Activated CD4-positive, alpha-beta T cell treated with anti-CD3 and anti-CD28 coated beads for 24 hours (primary cell): ENCODE data around the gene PTCHD4.

Source experiments
- DNase-seq, 2 donors: peaks; one replicate each; pipeline ENCODE4 v3.0.0-alpha.2; 2020; ENCODE audit warnings: low read depth in 2 of 2

The PTCHD4 gene

DNA sequence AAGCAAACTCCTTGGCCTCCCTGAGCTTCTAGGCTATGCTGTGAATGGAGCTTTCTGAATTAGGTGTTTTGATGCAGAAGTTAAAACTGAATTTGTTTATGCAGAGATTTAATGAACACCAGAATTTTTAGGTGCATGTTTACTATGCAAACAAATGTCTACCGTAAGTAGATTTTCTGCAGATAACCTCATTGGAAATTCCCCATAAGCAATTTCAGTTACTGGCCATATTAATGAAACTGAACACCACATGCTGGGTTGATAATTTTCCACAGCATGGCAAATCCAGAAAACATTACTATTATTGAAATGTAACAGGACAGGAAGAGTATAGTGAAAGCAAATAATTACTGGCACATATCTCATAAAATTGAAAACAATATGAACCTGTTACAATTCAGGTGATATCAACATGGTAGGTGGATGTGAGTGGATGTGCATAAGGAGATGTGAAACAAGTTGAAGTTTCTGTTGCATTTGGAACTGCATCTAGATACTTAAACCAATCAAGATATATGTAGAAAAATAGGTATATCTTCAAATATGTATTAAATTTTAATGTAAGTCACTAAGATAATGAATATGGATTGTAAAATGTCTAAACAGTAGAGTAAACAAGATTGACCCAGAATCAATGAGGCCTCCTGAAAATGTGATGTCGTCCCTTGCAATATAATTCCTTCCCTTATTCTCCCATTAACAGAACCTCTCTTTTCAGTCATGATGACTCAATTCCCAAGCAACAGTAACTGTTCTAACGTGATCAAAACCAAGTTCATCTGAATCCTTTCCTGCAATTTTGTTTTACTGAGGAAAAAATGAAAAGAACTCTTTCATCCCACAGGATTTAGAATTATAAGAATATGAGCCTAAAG lies 11.0 kb downstream of the PTCHD4 start:
- no peak for DNase-seq

DNA sequence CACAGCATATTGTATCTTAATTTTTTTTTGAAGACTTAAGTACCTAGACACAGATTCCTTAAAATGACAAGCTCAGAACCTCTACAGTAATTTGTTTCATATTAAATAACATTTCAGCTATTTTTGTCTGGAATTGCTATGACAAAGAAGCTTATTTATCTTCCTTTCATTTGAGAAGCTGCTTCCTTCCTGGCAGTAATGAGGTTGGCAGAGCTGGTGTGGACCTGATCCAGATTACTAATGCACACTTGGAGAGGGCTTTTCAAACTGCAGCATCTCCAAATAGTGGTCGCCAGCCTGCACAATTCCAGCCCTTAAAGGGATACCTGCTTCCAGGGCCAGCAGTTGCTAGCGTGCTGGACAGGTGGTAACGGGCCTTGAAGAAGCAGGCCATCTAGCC lies 12.1 kb downstream of the PTCHD4 start:
- DNase-seq: no peak

DNA sequence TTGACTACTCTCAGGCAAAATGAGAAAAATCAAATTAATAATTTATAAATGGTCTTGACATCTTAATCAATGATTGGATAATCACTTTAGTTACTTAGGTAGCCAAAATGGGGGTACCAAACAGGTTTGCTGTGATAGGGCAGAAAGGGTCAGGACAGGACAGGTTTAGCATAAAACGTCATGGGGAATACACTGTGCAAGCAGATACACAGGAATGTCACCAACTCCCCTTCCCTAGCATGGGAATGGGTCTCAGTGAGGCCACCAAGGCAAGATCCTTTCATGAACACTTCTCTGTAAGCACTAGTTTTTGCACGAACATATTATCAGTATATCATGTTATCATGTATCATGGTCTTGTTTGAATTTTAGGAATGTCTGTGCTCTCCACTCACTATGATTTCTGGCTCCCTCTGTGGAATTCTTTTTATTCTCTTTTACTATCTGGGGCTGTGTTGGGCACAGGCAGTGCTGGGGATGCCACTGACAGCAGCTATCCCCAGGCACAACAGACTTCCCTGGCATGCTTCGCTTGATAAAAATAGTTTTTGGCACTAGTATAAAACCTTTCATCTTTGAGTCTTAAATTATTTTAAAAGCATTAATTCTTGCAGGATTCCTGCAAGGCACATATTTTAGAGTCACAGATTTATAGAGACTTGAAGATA lies 18.3 kb downstream of the PTCHD4 start:
- DNase-seq: no peak

DNA sequence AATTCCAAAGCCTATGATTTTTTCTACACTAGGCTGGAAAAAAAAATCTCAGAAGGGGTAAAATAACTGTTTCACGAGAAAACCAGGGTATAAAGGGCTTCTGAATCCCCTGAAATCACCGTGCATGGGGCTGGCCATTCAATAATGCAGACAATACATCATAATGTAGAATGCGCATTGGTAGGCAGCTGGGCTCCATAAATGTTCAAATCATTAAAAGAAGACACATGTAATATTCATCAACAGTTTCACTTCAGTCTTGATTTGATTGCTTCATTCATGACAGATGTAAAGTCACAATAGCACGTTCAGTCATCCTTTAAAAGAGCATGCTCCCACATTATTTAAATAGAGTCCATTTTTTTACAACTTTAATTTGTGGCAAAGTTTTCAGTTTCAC lies 20.5 kb downstream of the PTCHD4 start:
- no peak for DNase-seq

DNA sequence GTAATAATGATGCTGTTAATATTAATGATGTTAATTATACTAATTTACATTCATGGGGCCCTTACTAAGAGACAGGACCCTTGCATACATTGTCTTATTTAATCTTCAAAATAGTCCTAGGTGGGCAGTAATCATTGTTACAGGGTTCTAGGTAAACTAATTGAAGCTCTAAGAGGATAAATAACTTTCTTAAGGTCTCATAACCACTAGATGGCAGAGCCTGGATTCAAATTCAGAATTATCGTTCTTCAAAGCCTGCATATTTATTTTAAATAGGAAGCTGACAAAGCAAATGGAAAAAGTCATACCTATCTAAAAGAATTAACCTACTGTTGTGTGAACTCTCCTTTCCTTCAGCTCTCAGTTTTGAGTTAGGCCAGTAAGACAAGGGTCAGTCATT lies 23.5 kb downstream of the PTCHD4 start:
- no peak for DNase-seq

DNA sequence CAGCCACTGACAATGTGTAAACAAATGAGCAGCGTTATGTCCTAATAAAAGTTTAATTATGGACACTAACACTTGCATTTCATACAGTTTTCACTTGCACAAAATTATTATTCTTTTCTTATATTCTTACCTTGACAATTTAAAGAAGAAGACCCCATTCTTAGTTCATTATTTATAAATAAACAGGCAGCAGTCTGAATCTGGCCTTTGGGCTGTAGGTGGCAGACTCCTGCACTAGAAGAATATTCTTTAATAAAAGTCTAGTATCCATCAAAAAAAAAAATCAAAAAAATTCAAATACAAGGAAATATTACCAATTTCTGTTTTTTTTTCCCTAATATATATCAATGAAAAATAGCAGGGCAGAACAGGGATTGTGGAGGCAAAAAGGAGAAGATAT lies 24.8 kb downstream of the PTCHD4 start:
- no peak for DNase-seq

DNA sequence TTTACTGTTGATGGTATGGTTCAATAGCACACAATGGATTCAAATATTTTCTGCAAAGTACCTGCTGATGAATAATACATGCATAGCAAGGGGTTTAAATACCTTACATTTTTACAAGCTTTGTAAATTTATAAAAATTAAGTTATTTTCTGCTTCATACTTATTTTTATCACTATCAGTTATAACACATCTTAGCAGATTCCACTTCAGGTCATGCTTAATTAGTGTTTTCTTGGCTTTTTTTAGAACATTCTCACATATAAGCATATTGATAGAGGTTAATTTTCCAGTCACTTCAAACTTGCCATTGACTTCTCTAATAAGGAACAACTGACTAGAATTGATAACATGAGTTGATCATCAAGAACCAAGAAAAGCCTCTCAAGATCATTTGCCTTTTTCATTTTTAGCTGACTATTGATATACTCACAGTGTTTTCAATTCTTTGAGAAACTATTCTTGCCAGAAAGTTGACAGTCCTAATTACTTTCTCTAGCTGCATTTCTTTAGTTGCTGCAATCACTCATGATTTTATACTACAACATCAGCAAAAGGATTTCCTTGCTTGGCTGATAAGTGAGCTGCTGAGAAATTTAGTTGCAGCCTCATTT lies 25.8 kb downstream of the PTCHD4 start:
- DNase-seq: no peak

DNA sequence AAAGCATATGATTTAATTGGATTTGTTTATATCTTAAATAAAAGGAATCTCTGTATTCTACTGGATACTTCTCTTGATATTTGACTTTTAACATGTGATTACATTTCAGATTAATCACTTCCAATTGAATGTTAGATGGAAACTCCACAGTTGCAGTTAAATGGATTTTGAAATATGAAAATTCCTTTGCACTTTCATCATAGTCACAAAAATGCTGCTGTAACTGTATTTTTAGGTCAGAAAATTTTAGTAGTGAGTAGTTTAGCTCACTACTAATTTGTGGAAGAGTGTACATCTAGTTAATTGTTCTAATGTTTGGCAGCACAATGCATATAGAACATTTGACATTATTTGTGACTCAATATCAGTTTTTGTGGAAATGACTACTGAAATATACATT lies 26.8 kb downstream of the PTCHD4 start:
- DNase-seq: no peak

DNA sequence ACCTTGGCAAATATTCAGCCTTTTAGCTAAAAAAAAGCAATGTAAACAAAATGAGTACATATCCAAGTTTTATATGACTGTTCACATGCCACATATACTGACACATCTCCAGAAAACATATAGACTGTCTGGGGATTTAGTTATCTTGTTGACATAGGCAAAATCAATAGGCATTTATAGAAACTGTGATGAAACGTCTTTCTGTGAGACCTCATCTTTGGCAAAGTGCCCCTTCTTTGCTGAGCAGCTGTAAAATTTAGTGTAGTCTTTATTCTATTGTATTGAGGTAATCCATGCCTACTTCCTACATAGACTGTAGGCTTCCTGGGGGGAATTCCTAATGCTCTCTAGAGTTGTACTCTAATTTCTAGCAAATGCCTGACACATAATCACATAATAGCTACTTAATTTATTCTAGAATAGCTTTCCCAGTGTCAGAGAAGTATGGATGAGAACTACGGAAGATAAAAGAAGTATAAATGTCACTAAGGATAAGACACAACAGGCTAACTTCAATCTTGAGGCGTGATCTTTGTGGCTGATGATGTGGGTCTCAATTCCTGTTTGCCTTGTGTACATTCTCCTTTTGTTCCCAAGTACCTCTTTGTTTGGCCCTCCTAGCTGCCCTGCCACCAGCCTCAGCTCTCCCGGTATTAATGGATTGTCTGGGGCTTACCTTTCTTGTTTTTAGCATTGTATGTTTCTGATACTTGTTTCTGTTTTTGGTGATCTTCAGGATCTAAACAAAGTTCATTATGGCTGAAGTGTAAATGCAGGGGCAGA lies 30.6 kb downstream of the PTCHD4 start:
- DNase-seq: no peak

DNA sequence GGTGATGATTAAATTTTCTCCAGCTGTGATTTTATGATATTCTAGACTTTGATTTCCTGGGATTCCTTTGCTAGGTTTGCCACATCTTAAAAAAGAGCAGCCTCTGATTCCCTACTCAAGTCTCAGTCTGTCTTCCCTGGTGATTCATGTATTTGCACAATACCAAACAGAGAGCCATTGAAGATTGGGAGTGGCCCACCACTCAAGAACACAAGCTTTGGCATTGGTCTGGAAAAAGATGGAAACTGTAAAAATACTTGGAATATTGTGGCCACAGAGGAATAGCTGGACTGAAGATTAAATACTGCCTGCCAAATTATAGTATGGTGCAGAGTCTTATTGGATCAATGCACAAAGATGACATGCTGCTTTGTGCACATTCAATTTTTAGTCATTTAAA lies 32.9 kb downstream of the PTCHD4 start:
- no peak for DNase-seq

DNA sequence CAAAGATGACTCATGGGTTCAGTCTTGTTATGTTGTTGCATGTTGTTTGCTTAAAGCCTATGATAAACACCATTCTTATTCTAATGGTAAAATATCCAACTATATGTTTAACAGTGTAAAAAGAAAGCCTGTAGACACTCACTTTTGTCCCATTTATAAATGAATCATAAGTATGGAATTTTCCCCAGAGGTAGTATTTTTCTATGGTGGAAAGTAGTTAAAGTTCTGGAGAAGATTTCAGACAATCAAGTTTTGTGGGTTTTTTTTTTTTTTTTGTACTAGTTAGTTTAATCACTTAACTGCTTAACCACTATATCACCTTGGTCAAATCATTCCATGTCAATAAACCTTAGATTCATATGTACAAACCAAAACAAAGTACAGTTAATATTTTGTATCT lies 35.8 kb downstream of the PTCHD4 start:
- no peak for DNase-seq

DNA sequence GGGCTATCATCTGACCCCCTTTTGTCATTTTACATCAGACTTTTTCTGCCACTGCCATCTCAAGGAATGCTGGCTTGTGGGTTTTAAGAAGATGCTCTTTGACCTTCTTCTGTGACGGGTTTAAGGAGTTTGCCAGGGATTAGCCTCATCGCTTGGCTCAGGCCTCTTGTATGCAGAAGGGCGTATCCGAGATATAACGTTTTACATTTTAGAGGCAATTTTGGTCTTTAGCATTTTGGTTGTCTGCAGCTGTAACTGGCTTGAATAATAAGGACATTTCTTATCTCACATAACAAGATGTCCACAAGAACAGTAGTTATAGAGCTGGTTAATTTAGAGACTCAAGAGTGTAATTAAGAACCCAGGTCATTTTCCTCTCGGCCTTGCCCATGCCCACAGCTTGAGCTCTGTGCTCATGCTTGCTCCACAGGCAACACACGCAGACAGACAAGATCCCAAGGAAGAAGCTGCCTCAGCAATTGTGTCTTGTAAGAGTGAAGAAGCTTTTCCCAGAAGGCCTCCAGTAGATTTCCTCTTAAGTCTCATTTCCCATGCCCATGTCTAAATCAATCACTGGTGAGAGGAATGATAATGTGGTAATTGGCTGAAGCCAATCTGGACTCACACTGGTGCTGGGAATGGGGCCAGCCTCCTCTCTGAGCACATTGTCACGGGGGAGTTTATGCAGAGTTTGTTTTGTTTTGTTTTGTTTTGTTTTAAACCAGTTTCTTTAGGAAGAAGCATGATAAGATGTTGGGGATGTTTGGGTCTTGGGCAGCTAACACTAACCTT lies 36.8 kb downstream of the PTCHD4 start:
- no peak for DNase-seq

DNA sequence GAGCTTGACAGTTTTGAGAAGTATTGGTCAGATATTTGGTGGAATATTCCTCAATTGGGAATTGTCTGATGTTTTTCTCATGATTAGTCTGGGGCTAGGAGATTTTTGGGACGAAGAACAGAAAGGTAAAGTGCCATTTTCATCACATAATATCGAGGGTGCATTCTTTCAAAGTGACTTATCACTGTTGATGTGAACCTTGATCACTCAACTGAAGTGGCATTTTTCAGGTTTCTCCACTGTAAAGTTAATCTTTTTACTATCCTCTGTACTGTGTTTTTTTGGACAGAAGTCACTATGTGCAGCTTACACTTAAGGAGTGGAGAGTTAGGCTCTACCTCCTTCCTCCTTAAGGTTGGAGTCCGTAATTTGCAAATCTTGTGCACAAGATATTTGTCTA lies 39.2 kb downstream of the PTCHD4 start:
- no peak for DNase-seq

DNA sequence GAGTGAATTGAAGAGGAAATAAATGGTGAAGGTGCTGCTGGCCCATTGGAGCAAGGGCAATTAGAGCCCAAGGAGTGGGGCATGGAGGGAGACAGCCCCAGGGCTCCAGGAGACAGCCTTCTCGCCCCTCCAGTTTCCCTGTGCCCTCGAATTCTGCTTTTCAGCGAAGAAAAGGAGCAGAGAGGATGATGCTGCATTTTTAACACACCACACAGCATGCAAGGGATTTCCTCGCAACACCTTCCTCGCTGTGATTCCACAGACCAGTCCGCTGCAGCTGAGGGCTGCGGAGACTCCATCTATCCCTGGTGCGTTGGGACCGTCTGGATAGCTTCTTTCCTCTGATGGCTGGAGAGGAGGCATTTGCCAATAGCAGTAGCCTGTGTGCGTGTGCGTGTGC lies 41.7 kb downstream of the PTCHD4 start:
- DNase-seq: no peak

DNA sequence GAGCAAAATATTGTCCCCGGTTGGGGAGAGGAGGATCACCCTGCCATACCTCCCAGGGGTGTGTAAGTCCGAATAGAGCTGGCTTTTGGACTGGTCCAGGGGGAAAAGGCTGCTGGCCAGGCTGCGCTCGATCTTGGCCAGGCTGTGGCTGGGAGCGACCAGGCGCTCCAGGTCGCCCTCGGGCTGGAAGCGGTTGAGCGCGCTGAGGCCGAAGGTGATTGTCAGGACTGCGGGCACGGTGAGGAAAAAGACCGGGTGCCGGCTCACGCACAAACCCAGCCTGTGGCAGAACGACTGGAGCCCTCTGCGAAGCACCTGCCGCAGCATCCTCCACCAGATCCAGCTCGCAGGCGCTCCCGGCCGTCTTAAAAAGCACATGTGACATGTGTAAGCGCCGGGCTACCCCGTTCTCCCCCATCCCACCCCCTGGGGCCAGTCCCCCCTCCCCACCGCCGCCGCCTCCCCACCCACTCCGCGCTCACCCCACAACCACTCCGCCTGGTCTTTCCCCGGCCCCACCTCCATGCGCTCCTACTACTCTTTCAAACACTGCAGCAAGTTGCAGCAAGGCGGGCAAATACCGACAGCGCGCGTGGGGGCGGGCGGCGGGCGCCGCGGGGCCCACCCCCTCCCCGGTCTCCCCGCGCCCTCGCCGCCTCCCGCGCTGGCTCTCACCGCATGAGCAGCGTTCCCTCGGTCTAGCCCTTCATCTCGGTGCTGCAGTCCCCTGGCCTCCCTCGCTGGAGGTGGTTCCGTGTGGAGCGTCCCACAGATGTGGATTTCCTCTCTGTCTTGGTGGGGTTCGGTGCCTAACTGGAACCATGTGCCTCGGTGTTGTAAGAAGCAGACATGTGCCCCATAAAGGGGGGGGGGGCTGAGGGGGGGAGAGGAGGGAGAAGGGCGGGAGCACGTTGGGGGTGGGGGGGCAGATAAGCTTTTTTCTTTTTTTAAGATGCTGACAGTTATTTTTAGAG lies 42.4 kb downstream of the PTCHD4 start:
- no peak for DNase-seq

DNA sequence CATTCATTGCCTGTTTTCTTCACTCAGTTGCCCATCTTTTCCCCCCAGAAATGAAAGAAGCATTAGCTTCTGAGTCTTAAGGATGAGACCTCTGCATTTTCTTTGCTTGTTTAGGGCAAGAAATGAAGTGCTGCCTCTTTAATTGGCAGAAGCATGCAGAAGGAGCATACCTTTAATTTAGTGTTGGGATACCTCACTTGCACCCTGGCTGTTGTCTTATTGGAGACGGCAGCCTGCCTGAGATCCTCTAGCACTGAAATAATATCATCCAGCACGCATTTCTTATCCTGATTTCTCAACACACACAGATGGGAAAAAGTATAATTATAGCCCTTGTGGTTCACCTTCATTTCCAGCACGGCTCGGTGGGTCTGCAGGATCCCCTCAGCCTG lies 43.1 kb downstream of the PTCHD4 start:
- DNase-seq: no peak

DNA sequence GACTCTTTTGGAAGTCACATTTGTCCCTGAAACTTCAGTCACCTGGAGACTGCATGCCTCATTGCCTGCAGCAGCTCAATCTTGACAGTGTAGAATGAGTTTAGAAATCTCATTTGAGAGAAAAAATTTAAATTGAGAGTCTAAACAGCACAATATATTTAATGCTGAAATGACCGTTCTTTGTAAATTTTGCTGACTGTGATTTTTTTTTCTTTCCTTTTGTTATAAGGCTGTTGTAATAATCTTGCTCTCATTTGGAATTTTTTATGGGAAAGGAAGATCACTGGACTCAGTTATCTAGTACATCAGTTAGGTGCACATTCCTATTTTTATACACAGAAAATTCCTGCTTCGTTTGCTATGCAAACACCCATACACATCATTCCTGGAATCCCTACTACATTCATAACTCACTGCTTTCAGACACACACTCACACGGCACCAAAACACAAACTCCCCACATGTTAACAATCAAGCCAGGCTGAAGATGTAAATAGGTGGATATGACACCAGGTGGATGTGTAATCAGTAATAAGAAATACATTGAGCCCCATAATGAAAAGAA lies 43.8 kb downstream of the PTCHD4 start:
- DNase-seq: no peak

DNA sequence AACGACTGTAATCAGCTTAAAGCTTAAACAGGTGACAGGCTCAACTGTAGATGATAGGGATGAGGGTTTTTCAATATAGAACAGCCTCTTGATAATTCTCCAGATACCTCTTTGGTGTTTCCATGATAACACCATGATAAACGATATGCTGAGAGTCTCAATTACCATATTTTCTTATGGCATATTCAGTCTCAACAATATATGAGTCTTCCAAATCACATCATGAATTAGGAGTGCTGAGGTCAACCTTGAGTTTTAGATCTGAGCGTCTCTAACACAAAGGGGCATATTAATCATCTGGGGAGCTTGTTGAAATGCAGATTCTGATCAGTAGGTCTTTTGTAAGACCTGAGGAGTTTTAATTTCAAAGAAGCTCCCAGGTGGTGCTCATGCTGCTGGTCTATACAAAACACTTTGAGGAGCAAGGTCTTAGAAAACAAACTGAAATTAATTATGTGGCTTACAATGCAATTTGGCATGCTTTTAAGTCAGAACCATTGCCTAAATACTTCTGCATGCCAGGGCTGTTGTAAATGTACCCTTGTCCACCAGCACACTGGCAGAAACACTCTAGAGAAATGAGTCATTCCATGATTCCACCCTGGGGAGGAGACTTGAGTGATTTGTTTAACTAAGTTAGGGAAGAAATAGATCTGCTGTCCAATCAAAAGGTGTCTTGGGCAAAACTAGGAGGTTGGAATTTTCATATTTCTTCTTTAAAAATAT lies 49.6 kb downstream of the PTCHD4 start:
- no peak for DNase-seq
